ENCODE data around the gene TEAD1. TPM values are rescaled to one million over a fixed set of nuclear protein-coding genes. Genes with fewer than 3 reads are reported as not detected.

The TEAD1 gene
- total RNA-seq, 2 donors from 2014 or later = 76.4 to 94.4 TPM

- no peaks in the 10 kb centered on the region for H3K9me3 Mint-ChIP-seq
- Histone ChIP-seq H3K27ac (ENCODE audit: low read depth, low read length) (no peak overlapping the region), H3K9me3 (ENCODE audit: control insufficient read depth, low read length) (no peaks in the 10 kb centered on the region), H3K9ac (ENCODE audit: extremely low read depth, low read length, poor library complexity, severe bottlenecking) (no peak overlapping the region), H3K4me3 (ENCODE audit: low read length) (no peak overlapping the region), H3K4me1 (ENCODE audit: control insufficient read depth, insufficient read depth, low read length) (peaks cover 14% of the 10 kb centered on the region), H3K27me3 (ENCODE audit: control insufficient read depth, insufficient read depth, low read length, poor library complexity, severe bottlenecking) (no peaks in the 10 kb centered on the region), H3K36me3 (ENCODE audit: control insufficient read depth, insufficient read depth, low read length) (peaks cover 20% of the 10 kb centered on the region)
- DNase-seq = no peak
- H3K4me3 Mint-ChIP-seq = no peak overlapping the region
- peaks cover 8% of the 10 kb centered on the region for H3K36me3 Mint-ChIP-seq (ENCODE audit: low read depth)
- H3K4me1 Mint-ChIP-seq = peaks cover 34% of the 10 kb centered on the region
- H3K27ac Mint-ChIP-seq = no peak overlapping the region
- no peak for TF ChIP-seq CTCF (conservative IDR thresholded peaks at IDR 0.05)
- H3K27me3 Mint-ChIP-seq (ENCODE audit: insufficient read depth) = no peaks in the 10 kb centered on the region
These were observed 117.8 kb downstream of the TEAD1 start for GRCh38 chr11:12792018-12792417.

DNA sequence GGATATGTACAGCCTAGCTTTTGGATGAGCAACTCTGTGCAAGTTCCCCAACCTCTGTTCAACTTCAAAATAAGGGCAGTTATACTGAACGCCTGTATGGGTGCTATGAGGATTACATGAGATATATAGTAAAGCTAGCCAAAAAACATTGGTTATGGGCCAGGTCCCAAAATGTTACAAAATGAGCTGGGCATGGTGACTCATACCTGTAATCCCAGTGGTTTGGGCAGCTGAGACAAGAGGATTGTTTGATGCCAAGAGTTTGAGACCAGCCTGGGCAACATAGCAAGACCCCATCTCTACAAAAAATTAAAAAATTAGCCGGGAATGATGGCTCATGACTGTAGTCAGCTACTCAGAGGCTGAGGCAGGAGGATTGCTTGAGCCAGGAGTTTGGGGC lies 118.4 kb downstream of the TEAD1 start:
- H3K27me3 ChIP-seq (ENCODE audit: control insufficient read depth, insufficient read depth, low read length, poor library complexity, severe bottlenecking) = no peaks in the 10 kb centered on the region
- H3K9me3 Mint-ChIP-seq = no peaks in the 10 kb centered on the region
- DNase-seq = no peak
- H3K27ac Mint-ChIP-seq = no peak overlapping the region
- H3K27ac ChIP-seq (ENCODE audit: low read depth, low read length) = no peak overlapping the region
- peaks cover 14% of the 10 kb centered on the region for H3K4me1 ChIP-seq (ENCODE audit: control insufficient read depth, insufficient read depth, low read length)
- 95 to 100% methylated on average over 1 to 2 of the region's 2 CpGs for WGBS, 2 experiments (ENCODE audit: insufficient coverage in 1 of 2, insufficient read length in 1 of 2)
- TF ChIP-seq CTCF (conservative IDR thresholded peaks at IDR 0.05) = no peak
- no peaks in the 10 kb centered on the region for H3K27me3 Mint-ChIP-seq (ENCODE audit: insufficient read depth)
- H3K4me3 ChIP-seq (ENCODE audit: low read length) = no peak overlapping the region
- H3K4me1 Mint-ChIP-seq = peaks cover 32% of the 10 kb centered on the region
- no peaks in the 10 kb centered on the region for H3K9me3 ChIP-seq (ENCODE audit: control insufficient read depth, low read length)
- H3K9ac ChIP-seq (ENCODE audit: extremely low read depth, low read length, poor library complexity, severe bottlenecking) = no peak overlapping the region
- no peak overlapping the region for H3K4me3 Mint-ChIP-seq
- peaks cover 20% of the 10 kb centered on the region for H3K36me3 ChIP-seq (ENCODE audit: control insufficient read depth, insufficient read depth, low read length)
- peaks cover 8% of the 10 kb centered on the region for H3K36me3 Mint-ChIP-seq (ENCODE audit: low read depth)

DNA sequence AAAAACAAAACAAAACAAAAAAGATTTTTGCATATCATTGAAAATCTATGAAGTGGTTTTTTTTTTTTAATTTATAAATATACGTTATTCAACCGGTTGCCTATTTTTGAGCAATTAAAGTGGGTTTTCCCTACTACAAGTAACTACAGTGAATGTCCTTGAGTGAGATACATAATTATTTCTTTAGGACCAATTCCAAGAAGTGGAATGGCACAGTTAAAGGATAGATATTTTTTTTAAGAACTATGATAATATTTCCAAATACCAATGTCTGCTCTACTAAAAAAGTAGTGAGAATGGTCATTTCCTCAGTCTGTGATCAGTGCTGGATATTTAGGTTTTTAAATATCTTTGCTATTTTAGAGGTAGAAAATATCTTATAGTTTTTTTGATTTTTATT lies 118.8 kb downstream of the TEAD1 start:
- Histone ChIP-seq H3K27me3 (ENCODE audit: control insufficient read depth, insufficient read depth, low read length, poor library complexity, severe bottlenecking) (no peaks in the 10 kb centered on the region), H3K9me3 (ENCODE audit: control insufficient read depth, low read length) (no peaks in the 10 kb centered on the region), H3K27ac (ENCODE audit: low read depth, low read length) (no peak overlapping the region), H3K9ac (ENCODE audit: extremely low read depth, low read length, poor library complexity, severe bottlenecking) (no peak overlapping the region), H3K36me3 (ENCODE audit: control insufficient read depth, insufficient read depth, low read length) (peaks cover 20% of the 10 kb centered on the region), H3K4me1 (ENCODE audit: control insufficient read depth, insufficient read depth, low read length) (peaks cover 15% of the 10 kb centered on the region), H3K4me3 (ENCODE audit: low read length) (no peak overlapping the region)
- Mint-ChIP-seq H3K36me3 (ENCODE audit: low read depth) (peaks cover 8% of the 10 kb centered on the region), H3K4me1 (peaks cover 35% of the 10 kb centered on the region), H3K27me3 (ENCODE audit: insufficient read depth) (no peaks in the 10 kb centered on the region), H3K4me3 (no peak overlapping the region), H3K9me3 (no peaks in the 10 kb centered on the region), H3K27ac (no peak overlapping the region)
- TF ChIP-seq CTCF (conservative IDR thresholded peaks at IDR 0.05) = no peak
- DNase-seq = no peak
- 84 to 85% methylated on average over 2 of the region's 2 CpGs for WGBS, 2 experiments (ENCODE audit: insufficient coverage in 1 of 2, insufficient read length in 1 of 2)
